ENCODE results near the gene ARRDC4. TPM values are rescaled to one million over a fixed set of nuclear protein-coding genes. Genes with fewer than 3 reads are reported as not detected.

Gene ARRDC4
- polyA plus RNA-seq, 1 donor from 2014 or later, result 39.7 TPM

GRCh38 chr15:97961067-97961954 is 808 bp downstream of the ARRDC4 start:
- H3K9ac ChIP-seq (ENCODE audit: low read length), result peak overlapping the region; percentile 62

DNA sequence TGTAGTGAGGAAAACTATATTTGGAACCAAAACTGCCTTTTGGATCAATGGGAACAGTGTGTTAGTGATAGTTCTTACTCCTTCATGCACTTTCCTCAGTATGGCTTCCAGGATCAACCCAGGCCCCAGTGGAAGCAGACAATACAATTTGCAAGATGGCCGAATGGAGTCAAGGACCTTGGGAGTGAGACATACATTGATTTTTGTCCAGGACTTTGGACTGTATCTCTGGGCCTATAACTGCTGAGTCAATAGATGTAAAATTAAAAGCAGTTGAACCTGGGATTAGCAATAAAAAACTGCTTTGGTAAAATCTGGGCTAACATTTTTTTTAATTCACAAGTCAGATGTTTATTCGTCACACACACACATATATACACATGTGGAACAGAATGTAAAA is 1.8 kb downstream of the ARRDC4 start:
- H3K27me3 ChIP-seq (ENCODE audit: insufficient read depth, low read depth, low read length), result no peaks in the 10 kb centered on the region
- H3K9me3 ChIP-seq (ENCODE audit: low read length), result no peaks in the 10 kb centered on the region
- H3K9ac ChIP-seq (ENCODE audit: low read length), result no peak overlapping the region
- H3K79me2 ChIP-seq (replicated peaks; ENCODE audit: insufficient read depth, low read length), result peaks cover 19% of the 10 kb centered on the region
- H3K36me3 ChIP-seq (ENCODE audit: insufficient read depth, low read length), result no peaks in the 10 kb centered on the region
- no peaks in the 10 kb centered on the region for H3F3A ChIP-seq (ENCODE audit: insufficient read depth, low read length, poor library complexity, severe bottlenecking)
- peak overlapping the region; percentile 86 for H3K4me3 ChIP-seq (ENCODE audit: low read length)
- no peak overlapping the region for H2AFZ ChIP-seq (ENCODE audit: low read depth, low read length)
- H4K20me1 ChIP-seq (ENCODE audit: insufficient read depth), result peaks cover 4% of the 10 kb centered on the region
- no peaks in the 10 kb centered on the region for H3K9me2 ChIP-seq (ENCODE audit: insufficient read depth, low read length)
- H3K27ac ChIP-seq (ENCODE audit: low read length), result no peak overlapping the region
- H3K4me2 ChIP-seq (ENCODE audit: low read length), result peak overlapping the region; percentile 58
- TF ChIP-seq EZH2 (IDR thresholded peaks at IDR 0.05; ENCODE audit: borderline replicate concordance, insufficient read depth, low read length, poor library complexity, severe bottlenecking) (no peak), MXI1 (conservative IDR thresholded peaks at IDR 0.05; ENCODE audit: poor library complexity, severe bottlenecking) (no peak)

More at GRCh38 chr15:97961067-97961954, 808 bp downstream of the ARRDC4 start:
- Histone ChIP-seq H3K27ac (ENCODE audit: low read length) (no peak overlapping the region), H3K79me2 (replicated peaks; ENCODE audit: insufficient read depth, low read length) (peaks cover 19% of the 10 kb centered on the region), H2AFZ (ENCODE audit: low read depth, low read length) (peak overlapping the region; percentile 9), H3K9me3 (ENCODE audit: low read length) (no peaks in the 10 kb centered on the region), H3K36me3 (ENCODE audit: insufficient read depth, low read length) (no peaks in the 10 kb centered on the region), H3K4me3 (ENCODE audit: low read length) (peak overlapping the region; percentile 86), H3K27me3 (ENCODE audit: insufficient read depth, low read depth, low read length) (no peaks in the 10 kb centered on the region), H3K4me2 (ENCODE audit: low read length) (peak overlapping the region; percentile 58), H3F3A (ENCODE audit: insufficient read depth, low read length, poor library complexity, severe bottlenecking) (no peaks in the 10 kb centered on the region), H3K9me2 (ENCODE audit: insufficient read depth, low read length) (no peaks in the 10 kb centered on the region), H4K20me1 (ENCODE audit: insufficient read depth) (peaks cover 4% of the 10 kb centered on the region)
- no peak for TF ChIP-seq RAD21 (conservative IDR thresholded peaks at IDR 0.05)
- TF ChIP-seq, protein P1, sequence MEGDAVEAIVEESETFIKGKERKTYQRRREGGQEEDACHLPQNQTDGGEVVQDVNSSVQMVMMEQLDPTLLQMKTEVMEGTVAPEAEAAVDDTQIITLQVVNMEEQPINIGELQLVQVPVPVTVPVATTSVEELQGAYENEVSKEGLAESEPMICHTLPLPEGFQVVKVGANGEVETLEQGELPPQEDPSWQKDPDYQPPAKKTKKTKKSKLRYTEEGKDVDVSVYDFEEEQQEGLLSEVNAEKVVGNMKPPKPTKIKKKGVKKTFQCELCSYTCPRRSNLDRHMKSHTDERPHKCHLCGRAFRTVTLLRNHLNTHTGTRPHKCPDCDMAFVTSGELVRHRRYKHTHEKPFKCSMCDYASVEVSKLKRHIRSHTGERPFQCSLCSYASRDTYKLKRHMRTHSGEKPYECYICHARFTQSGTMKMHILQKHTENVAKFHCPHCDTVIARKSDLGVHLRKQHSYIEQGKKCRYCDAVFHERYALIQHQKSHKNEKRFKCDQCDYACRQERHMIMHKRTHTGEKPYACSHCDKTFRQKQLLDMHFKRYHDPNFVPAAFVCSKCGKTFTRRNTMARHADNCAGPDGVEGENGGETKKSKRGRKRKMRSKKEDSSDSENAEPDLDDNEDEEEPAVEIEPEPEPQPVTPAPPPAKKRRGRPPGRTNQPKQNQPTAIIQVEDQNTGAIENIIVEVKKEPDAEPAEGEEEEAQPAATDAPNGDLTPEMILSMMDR (IDR thresholded peaks at IDR 0.05; ENCODE audit: poor library complexity, severe bottlenecking), result no peak
- no peak for TF ChIP-seq MXI1 (conservative IDR thresholded peaks at IDR 0.05; ENCODE audit: poor library complexity, severe bottlenecking)
- no peak for TF ChIP-seq POLR2AphosphoS5 (IDR thresholded peaks at IDR 0.05)
- TF ChIP-seq TAF1 (IDR thresholded peaks at IDR 0.05; ENCODE audit: low read depth), result no peak
- no peak for TF ChIP-seq SMC3 (conservative IDR thresholded peaks at IDR 0.05; ENCODE audit: poor library complexity)
- TF ChIP-seq EZH2 (IDR thresholded peaks at IDR 0.05; ENCODE audit: borderline replicate concordance, insufficient read depth, low read length, poor library complexity, severe bottlenecking), result no peak
- no peak for TF ChIP-seq EP300 (conservative IDR thresholded peaks at IDR 0.05; ENCODE audit: poor library complexity, severe bottlenecking)
- no peak for TF ChIP-seq REST (IDR thresholded peaks at IDR 0.05; ENCODE audit: borderline replicate concordance)
